Astrocyte (in vitro differentiated cells and primary cell): ENCODE measurements around the gene TAF4. TPM values are rescaled to one million over a fixed set of nuclear protein-coding genes. Genes with fewer than 3 reads are reported as not detected.

Experiments used
- DNase-seq: peaks from one replicate; pipeline ENCODE4 v3.0.0-alpha.2; 2010; ENCODE audit warnings: low read depth
- FAIRE-seq: peaks from 2 replicates; lab custom pipeline; 2011; peaks lifted over from hg19 to GRCh38; lab: Jason Lieb, UNC
- H2AFZ ChIP-seq: 2 replicates; pipeline ENCODE4 v1.6.0; 2012; ENCODE audit warnings: low read depth, low read length, inconsistent platforms
- H3K27ac ChIP-seq: 2 replicates; pipeline ENCODE4 v1.5.1; 2011; ENCODE audit warnings: low read depth, low read length, inconsistent platforms
- H3K27me3 ChIP-seq: 2 replicates; pipeline ENCODE4 v1.6.0; 2011; ENCODE audit warnings: low read length, inconsistent platforms; ENCODE audit not compliant: insufficient read depth
- H3K36me3 ChIP-seq: 2 replicates; pipeline ENCODE4 v1.5.1; 2011; ENCODE audit warnings: low read length, inconsistent platforms; ENCODE audit not compliant: insufficient read depth
- H3K4me1 ChIP-seq: 2 replicates; pipeline ENCODE4 v1.5.1; 2011; ENCODE audit warnings: low read length, inconsistent platforms; ENCODE audit not compliant: insufficient read depth
- H3K4me2 ChIP-seq: 2 replicates; pipeline ENCODE4 v1.6.0; 2012; ENCODE audit warnings: low read length, inconsistent platforms
- H3K4me3 ChIP-seq: 2 replicates; pipeline ENCODE4 v1.5.1; 2011; ENCODE audit warnings: low read depth, mild to moderate bottlenecking, low read length, inconsistent platforms; ENCODE audit not compliant: insufficient read depth
- H3K79me2 ChIP-seq: 2 replicates; pipeline ENCODE4 v1.6.0; 2012; ENCODE audit warnings: mild to moderate bottlenecking, low read length, inconsistent platforms; ENCODE audit not compliant: insufficient read depth
- H3K9ac ChIP-seq: 2 replicates; pipeline ENCODE4 v1.6.0; 2012; ENCODE audit warnings: mild to moderate bottlenecking, low read length, inconsistent platforms
- H3K9me3 ChIP-seq: 2 replicates; pipeline ENCODE4 v1.5.1; 2012; ENCODE audit warnings: low read depth, mild to moderate bottlenecking, low read length, inconsistent platforms; ENCODE audit not compliant: insufficient read depth
- H4K20me1 ChIP-seq: 2 replicates; pipeline ENCODE4 v1.6.0; 2012; ENCODE audit warnings: low read length, inconsistent platforms; ENCODE audit not compliant: insufficient read depth
- H3K27ac Mint-ChIP-seq: one replicate; pipeline ENCODE4 v1.8.0; 2021; ENCODE audit warnings: mild to moderate bottlenecking, mixed read lengths; ENCODE audit not compliant: unreplicated experiment
- H3K27me3 Mint-ChIP-seq: one replicate; pipeline ENCODE4 v1.8.0; 2021; ENCODE audit warnings: low read depth, mixed read lengths; ENCODE audit not compliant: unreplicated experiment
- H3K36me3 Mint-ChIP-seq: one replicate; pipeline ENCODE4 v1.8.0; 2021; ENCODE audit warnings: low read depth, mixed read lengths; ENCODE audit not compliant: unreplicated experiment
- H3K4me1 Mint-ChIP-seq: one replicate; pipeline ENCODE4 v1.8.0; 2021; ENCODE audit warnings: low read depth, mixed read lengths; ENCODE audit not compliant: unreplicated experiment
- H3K4me3 Mint-ChIP-seq: one replicate; pipeline ENCODE4 v1.8.0; 2021; ENCODE audit warnings: mild to moderate bottlenecking, moderate library complexity, mixed read lengths; ENCODE audit not compliant: unreplicated experiment
- H3K9me3 Mint-ChIP-seq: one replicate; pipeline ENCODE4 v1.8.0; 2021; ENCODE audit warnings: mild to moderate bottlenecking, mixed read lengths; ENCODE audit not compliant: unreplicated experiment
- EZH2 ChIP-seq: IDR thresholded peaks from 2 replicates; pipeline ENCODE4 v1.6.1; 2012; ENCODE audit warnings: mild to moderate bottlenecking, low read length, inconsistent platforms; ENCODE audit not compliant: insufficient read depth
- total RNA-seq: library from RNA; stranded (reverse); gene quantifications from 2 replicates; pipeline ENCODE4 v1.2.1, GENCODE V29; 2021
- TF ChIP-seq, protein P1 (sequence below): IDR thresholded peaks from 2 replicates; pipeline ENCODE4 v1.5.1; 2011; ENCODE audit warnings: low read depth, mild to moderate bottlenecking, inconsistent platforms, low read length, moderate library complexity; ENCODE audit not compliant: insufficient read depth

TAF4 gene
- total RNA-seq, 1 donor from 2014 or later, result 11.8 TPM

DNA sequence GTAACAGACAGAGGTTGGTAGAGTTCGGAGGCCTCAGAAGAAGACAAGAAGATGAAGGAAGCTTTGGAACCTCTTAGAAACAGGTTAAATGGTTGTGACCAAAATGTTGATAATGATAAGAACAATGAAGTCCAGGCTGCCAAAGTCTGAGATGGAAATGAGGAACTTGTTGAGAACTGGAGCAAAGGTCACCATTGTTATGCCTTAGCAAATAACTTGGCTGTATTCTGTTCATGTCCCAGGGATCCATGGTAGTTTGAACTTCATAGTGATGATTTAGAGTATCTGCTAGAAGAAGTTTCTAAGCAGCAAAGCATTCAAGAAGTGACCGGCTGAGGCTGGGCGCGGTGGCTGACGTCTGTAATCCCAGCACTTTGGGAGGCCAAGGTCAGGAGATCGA is 45.5 kb upstream of the TAF4 start:
- TF ChIP-seq EZH2, result no peak
- TF ChIP-seq, protein P1, sequence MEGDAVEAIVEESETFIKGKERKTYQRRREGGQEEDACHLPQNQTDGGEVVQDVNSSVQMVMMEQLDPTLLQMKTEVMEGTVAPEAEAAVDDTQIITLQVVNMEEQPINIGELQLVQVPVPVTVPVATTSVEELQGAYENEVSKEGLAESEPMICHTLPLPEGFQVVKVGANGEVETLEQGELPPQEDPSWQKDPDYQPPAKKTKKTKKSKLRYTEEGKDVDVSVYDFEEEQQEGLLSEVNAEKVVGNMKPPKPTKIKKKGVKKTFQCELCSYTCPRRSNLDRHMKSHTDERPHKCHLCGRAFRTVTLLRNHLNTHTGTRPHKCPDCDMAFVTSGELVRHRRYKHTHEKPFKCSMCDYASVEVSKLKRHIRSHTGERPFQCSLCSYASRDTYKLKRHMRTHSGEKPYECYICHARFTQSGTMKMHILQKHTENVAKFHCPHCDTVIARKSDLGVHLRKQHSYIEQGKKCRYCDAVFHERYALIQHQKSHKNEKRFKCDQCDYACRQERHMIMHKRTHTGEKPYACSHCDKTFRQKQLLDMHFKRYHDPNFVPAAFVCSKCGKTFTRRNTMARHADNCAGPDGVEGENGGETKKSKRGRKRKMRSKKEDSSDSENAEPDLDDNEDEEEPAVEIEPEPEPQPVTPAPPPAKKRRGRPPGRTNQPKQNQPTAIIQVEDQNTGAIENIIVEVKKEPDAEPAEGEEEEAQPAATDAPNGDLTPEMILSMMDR, result no peak
- Mint-ChIP-seq H3K4me3 (no peak overlapping the region), H3K4me1 (no peaks in the 10 kb centered on the region), H3K27me3 (peaks cover 12% of the 10 kb centered on the region), H3K9me3 (peaks cover 42% of the 10 kb centered on the region), H3K36me3 (peaks cover 6% of the 10 kb centered on the region), H3K27ac (peak overlapping the region; percentile 2)
- no peaks in the 10 kb centered on the region for H3K27me3 ChIP-seq
- no peak overlapping the region for H3K4me2 ChIP-seq
- FAIRE-seq (no peak), DNase-seq (no peak)
- H4K20me1 ChIP-seq, result no peaks in the 10 kb centered on the region
- no peak overlapping the region for H3K9ac ChIP-seq
- no peak overlapping the region for H3K4me3 ChIP-seq
- no peak overlapping the region for H3K27ac ChIP-seq
- H3K4me1 ChIP-seq, result no peaks in the 10 kb centered on the region
- no peaks in the 10 kb centered on the region for H3K79me2 ChIP-seq
- no peak overlapping the region for H2AFZ ChIP-seq
- no peaks in the 10 kb centered on the region for H3K36me3 ChIP-seq
- peaks cover 25% of the 10 kb centered on the region for H3K9me3 ChIP-seq

DNA sequence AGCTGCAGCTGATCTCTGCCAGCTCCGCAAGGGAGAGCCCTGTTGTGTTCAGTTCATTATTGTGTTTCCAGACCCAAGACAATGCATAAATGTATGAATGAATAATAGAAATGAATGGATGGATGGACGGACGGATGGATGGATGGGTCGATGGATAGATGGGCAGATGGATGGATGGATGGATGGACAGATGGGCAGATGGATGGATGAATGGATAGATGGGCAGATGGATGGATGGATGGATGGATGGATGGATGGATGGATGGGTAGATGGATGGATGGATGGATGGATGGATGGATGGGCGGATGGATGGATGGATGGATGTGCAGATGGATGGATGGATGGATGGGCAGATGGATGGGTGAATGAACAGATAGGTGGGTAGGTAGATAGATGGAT is 39.9 kb upstream of the TAF4 start:
- Mint-ChIP-seq H3K4me1 (no peaks in the 10 kb centered on the region), H3K27ac (no peak overlapping the region), H3K36me3 (peaks cover 4% of the 10 kb centered on the region), H3K4me3 (no peak overlapping the region), H3K27me3 (peaks cover 10% of the 10 kb centered on the region), H3K9me3 (peaks cover 51% of the 10 kb centered on the region)
- FAIRE-seq (no peak), DNase-seq (no peak)
- no peak for TF ChIP-seq EZH2
- TF ChIP-seq, protein P1, result no peak
- Histone ChIP-seq H3K79me2 (no peaks in the 10 kb centered on the region), H2AFZ (no peak overlapping the region), H3K27me3 (no peaks in the 10 kb centered on the region), H3K9ac (no peak overlapping the region), H3K4me2 (no peak overlapping the region), H3K4me1 (no peaks in the 10 kb centered on the region), H3K4me3 (no peak overlapping the region), H3K36me3 (no peaks in the 10 kb centered on the region), H3K9me3 (peaks cover 20% of the 10 kb centered on the region), H4K20me1 (no peaks in the 10 kb centered on the region), H3K27ac (no peak overlapping the region)

- H3K4me1 Mint-ChIP-seq, result no peaks in the 10 kb centered on the region
- H3K27ac ChIP-seq, result no peak overlapping the region
- H3K79me2 ChIP-seq, result no peaks in the 10 kb centered on the region
- H3K36me3 Mint-ChIP-seq, result peaks cover 4% of the 10 kb centered on the region
- H3K4me3 ChIP-seq, result no peak overlapping the region
- no peaks in the 10 kb centered on the region for H3K4me1 ChIP-seq
- FAIRE-seq (no peak), DNase-seq (no peak)
- no peak overlapping the region for H3K9ac ChIP-seq
- no peak overlapping the region for H3K4me2 ChIP-seq
- peaks cover 20% of the 10 kb centered on the region for H3K9me3 ChIP-seq
- no peaks in the 10 kb centered on the region for H4K20me1 ChIP-seq
- no peaks in the 10 kb centered on the region for H3K36me3 ChIP-seq
- TF ChIP-seq, protein P1, result no peak
- TF ChIP-seq EZH2, result no peak
- no peak overlapping the region for H2AFZ ChIP-seq
- peaks cover 51% of the 10 kb centered on the region for H3K9me3 Mint-ChIP-seq
- H3K27me3 ChIP-seq, result no peaks in the 10 kb centered on the region
- H3K27ac Mint-ChIP-seq, result no peak overlapping the region
- H3K4me3 Mint-ChIP-seq, result no peak overlapping the region
- peaks cover 17% of the 10 kb centered on the region for H3K27me3 Mint-ChIP-seq
Observed at GRCh38 chr20:62104791-62105345, 39.2 kb upstream of the TAF4 start.
